Measurements from ENCODE around the gene NF2.
"Not testable (repeated sequence)": the region's sequence is repeated elsewhere in the genome, so short reads cannot be mapped to it uniquely, and the experiment has no call there.

The NF2 gene

DNA sequence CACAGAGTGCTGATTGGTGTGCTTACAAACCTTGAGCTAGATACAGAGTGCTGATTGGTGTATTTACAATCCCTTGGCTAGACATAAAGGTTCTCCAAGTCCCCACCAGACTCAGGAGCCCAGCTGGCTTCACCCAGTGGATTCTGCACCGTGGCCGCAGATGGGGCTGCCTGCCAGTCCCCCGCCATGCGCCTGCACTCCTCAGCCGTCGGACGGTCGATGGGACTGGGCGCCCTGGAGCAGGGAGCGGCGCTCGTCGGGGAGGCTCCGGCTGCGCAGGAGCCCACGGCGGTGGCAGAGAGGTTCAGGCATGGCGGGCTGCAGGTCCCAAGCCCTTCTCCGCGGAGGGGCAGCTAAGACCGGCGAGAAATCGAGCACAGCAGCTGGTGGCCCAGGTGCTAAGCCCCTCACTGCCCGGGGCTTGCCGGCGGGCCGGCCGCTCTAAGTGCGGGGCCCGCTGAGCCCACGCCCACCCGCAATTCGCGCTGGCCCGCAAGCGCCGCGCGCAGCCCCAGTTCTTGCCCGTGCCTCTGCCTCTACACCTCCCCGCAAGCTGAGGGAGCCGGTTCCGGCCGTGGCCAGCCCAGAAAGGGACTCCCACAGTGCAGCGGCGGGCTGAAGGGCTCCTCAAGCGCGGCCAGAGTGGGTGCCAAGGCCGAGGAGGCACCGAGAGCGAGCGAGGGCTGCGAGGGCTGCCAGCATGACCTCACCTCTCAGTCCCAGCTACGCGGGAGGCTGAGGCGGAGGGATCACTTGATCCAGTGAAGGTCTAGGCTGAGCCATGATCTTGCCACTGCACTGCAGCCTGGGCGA is 5.4 kb upstream of the NF2 start:
- not testable (repeated sequence) for DNase-seq

DNA sequence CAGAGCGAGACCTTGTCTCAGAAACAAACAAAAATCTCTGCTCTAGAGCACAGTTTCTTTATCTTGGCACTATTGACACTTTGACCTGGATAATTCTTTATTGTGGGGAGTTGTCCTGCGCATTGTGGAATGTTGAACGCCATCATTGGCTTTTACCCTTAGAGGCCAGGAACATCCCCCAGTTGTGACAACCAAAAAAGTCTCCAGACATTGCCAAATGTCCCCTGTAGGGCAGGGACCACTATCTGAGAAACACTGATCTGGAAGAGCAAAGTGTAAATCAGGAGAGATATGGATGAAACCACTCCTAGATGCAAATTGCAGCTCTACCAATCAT is 4.8 kb upstream of the NF2 start:
- DNase-seq = no peak

DNA sequence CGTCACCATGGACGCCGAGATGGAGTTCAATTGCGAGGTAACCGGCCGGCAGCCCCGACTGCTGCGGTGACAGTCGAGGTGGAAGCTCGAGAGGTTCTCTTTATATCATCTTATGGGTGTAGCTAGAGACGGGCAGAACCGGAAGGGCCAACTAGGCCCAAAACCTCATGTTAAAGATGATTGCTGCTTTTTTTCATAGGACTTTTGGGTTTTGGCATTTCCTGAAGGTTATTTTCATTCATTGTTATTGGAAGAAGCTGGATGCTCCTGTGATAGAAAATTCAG is 585 bp downstream of the NF2 start:
- DNase-seq = peak; percentile 40

DNA sequence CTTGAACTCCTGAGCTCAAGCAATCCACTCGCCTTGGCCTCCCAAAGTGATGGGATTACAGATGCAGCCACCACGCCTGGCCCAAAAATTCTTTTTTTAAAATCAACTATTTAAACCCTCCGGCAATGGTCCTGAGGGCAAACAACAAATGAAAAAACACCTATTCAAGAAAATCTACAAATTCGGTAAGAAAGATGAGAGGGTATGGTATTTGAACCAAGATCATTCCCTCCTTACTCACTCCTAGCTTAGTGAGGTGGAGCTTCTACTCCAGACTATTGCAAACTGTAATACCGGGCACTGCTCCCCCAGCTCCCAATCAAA is 2.1 kb downstream of the NF2 start:
- no peak for DNase-seq

DNA sequence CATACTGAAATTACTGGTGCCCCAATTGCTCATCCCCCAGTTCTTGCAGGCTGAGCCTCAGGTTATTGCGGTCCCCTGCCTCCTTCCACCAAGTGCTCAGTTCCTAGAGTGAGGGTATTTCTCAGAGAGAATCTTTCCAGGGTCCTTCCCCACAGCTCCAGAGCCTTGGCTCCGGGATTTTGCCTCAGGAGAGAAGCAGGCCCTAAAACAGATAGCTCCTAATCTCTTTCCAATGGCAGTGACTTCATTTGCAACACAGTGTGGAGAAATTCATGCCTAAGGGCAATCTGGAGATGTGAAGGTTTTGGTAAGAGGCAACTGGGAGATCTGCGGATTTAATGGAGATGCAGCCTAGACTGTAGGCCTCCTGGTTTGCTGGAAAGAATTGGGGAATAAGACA is 2.9 kb downstream of the NF2 start:
- no peak for DNase-seq

DNA sequence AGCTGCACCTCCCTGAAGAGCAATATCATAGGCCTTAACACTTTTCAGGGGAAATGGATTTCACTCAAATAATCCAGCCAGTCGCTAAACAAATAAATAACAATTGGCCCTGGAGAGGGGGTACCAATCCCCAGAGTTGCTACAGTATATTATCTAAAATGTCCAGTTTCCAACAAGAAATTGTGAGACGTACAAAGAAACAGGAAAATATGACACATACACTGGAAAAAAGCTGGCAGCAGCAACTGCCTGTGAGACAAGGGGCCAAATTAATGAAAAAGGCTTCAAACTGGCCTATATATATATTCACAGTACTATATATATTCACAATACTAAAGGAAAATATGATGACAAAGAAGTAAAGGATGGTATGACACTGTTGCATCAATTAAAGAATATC is 4.0 kb downstream of the NF2 start:
- no peak for DNase-seq

DNA sequence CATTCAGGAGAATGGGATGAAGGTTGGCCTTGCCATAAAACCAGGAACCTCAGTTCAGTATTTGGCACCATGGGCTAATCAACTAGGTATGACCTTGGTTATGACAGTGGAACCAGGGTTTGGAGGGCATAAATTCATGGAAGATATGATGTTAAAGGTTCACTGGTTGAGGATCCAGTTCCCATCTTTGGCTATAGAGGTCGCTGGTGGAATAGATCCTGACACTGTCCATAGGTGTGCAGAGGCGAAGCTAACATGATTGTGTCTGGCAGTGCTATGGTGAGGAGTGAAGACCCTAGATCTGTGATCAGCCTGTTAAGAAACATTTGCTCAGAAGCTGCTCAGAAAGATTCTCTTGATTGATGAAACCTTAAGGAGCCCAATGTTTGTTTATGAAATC is 5.7 kb downstream of the NF2 start:
- no peak for DNase-seq

DNA sequence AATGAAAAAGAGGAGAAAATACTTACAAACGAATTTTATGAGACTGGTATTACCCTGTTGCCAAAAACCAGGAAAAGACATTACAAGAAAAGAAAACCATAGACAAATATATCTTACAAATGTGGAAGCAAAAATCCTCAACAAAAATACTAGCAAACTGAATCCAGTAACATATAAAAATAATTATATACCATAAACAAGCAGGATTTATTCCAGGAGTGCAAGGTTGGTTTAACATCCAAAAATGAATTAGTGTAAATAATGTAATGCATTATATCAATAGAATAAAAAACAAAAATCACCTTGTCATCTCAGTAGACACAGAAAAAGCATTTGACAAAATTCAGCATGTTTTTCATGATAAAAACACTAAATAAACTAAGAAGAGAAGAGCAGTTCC is 7.3 kb downstream of the NF2 start:
- DNase-seq = no peak

DNA sequence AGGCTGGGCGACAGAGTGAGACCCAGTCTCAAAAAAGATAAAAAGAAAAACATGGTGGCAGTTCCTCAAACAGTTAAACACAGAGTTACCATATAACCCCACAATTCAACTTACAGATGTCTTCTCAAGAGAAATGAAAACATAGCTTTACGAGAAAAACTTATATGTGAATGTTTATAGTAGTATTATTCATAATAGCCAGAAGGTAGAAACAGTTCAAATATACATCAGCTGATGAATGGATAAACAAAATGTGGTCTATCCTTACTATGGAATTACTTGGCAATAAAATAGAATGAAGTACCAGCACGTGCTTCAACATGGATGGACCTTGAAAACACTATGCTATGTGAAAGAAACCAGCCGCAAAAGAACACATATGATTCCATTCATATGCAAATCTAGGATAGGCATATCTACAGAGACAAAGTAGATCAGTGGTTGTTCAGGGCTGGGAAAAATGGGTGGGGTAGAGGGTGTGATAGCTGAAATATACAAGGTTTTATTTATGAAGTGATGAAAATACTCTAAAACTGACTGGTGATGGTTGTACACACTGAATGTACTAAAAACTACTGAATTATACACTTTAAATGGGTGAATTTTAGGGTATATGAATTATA is 12.4 kb downstream of the NF2 start:
- DNase-seq = no peak

DNA sequence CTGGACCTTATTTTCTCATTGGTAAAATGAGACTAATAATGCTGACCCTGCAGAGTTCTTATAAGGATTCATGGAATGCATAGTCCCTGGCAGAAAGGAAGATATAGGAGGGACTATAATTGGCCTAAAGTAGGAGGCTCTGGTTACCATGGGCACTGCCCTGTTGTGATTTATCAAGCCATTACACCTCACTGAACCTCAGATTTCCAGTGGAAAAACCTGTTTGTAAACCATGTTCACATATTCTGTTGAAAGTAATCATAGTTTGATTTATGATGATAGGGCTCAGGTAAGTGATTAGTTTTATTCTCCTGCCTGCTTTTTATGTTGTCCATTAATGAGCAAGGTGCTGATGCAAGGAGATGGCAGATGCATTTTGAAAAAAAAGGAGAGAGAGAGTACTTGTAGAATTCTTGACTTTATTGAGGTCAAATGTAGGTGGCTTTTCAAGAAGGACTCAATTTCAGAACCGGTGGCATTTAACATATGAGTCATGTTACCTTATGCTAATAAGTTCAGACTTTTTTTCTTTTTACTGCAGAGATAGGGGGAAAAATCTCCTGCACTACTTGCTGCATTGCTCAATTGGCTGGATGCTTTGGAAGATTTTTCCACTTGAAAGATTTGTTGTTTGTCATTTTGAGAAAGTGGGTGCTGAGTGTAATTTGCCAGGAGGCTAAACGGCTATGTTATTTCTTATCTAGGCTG is 14.6 kb downstream of the NF2 start:
- peak; percentile 33 for DNase-seq

DNA sequence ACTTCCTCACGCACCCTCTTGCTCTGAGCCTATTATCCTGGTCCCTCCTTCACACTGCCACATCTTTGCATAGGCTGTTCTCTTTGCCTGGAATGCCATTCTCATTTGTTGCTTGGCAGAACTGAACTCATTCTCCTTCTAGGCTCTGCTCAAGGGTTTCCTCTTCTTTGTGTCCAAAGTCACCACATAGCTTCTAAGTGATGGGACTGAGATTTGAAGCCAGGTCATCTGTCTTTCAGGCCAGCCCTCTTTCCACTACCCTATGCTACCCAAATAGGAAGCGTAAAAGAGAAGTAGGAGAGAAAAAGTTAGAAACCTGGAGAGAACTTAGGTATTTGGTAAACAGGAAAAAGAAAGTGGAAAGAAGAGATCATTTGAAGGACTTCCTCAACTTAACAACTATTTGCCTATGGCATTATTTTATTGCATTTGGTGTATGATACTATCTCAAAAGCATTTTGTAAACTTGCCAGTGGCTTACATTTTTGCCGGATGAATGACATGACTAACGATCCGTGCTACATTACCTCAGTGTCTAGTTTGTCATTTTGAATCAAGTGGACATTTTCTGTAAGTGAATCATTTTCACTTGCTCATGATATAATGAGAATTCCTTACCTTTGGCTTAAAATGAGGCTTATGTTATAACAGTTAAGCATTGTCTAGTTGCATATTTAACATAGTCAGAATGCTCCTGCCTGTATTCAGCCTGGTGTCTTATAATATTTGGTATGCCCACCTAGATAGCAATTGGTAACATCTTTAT is 18.5 kb downstream of the NF2 start:
- peak; percentile 48 for DNase-seq

DNA sequence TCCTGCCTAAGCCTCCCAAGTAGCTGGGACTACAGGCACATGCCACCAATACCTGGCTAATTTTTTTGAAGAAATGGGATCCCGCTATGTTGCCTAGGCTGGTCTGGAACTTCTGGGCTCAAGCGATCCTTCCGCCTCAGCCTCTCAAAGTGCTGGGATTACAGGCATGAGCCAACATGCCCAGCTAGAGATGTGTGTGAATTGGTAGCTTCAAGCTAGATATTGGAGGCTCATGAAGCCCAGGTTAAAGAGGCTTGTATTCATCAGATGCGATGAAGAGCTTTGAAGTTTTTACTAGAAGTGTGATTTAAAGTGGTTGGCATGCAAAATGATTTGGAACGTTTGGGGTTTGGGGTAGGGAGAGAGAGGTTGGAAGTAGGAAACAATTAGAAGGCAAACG is 19.6 kb downstream of the NF2 start:
- peak; percentile 28 for DNase-seq

DNA sequence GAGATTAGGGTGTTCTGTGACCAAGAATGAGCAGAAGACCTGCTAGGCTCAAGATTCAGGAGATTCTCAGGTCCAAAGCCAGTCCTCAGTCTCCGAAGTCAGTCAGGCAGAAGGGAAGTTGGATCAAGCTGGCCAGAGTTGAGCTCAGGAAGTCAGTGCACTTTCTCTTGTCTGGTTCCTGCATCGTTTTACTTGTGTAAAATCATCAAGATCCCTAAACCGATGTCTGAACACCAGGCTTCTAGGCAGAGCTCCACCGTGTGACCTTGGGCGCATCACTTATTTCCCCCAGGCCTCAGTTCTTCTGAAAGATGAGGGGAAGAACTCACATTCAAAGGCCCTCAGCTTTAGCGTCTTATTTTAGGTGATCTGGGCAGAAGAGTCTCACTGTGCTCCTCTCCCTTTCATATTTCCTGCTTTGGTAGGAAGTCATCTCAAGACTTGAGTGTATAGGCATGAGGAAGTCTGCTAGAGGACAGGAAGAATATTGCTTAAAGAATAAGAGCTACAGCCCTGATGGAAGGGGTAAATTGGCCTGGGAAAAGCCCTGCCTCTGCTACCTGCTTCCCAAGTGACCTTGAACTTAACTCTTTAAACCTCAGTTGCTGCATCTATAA is 20.2 kb downstream of the NF2 start:
- DNase-seq = no peak

DNA sequence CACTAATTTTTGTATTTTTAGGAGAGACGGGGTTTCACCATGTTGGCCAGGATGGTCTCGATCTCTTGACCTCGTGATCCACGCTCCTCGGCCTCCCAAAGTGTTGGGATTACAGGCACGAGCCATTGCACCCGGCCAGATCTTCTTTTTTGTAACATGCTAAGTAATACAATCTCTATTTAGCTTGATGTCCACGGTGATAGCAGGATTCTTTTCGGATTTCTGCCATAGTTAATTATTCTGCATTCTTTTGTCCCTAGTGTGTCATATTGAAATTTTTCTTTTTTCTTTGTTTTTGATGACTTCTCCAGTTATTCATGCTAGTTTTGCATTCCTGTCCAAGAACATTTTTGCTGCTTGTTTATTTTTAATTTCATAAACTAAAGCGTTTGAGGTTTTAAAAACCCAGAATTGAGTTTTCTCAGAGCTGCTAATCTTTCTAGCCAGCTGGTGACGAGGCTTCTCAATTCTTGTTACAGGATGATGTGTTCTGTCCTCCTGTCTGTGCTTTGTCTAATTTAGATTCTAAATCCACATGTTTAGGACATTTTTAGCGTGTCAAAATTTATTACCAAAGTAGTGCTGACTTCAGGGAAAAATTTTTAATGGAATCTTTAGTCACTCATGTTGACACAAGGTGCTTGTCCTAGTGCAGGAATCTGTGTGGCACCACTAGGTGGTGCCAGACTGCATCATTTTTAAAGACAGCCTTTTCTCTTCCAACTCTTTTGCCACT is 21.8 kb downstream of the NF2 start:
- DNase-seq = peak; percentile 64

DNA sequence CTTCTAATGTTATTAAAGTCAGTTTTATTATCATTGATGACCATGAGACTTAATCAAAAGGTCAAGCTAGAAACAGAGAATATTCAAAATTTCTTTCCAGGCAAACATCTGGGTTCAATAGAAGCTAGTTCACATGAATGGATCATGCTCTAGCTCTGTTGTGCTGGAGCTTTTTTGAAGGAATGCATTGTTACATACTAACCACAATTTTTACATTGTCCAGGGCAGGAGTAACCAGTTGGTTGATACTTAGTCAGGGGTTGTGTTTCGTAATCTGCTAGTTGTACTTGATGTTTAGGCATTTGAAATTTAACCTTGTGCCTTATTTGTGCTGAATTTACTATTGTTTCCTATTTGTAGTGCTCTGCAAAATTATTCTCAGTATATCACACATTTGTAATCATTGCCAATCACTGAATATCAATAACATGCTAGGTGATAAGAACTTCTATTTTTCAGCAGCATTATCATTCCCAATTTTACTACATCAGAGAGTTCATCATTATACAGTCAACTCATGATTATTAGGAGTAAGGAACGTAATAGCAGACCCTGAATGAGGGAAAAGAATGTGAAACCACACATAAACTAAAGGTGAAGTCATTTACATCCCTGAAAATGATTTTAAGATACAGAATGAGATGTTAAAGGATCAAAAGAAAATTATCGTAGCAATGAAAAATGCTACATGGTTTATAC is 23.2 kb downstream of the NF2 start:
- no peak for DNase-seq

DNA sequence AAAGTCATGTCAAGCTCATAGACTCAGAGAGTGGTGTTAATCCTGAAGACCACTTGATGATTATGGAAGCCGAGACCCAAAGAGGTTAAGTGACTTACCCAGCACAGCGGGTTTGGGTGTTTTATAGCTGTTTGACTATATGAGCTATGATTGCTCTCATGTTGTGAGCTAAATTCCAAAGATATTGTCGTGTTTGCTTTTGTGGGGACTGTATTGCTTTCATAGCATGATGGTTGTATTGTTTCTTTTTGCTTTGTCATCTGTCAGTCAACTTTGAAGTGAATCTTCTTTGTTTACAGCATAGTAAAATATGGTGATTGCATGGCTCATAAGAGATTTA is 23.7 kb downstream of the NF2 start:
- DNase-seq = no peak

DNA sequence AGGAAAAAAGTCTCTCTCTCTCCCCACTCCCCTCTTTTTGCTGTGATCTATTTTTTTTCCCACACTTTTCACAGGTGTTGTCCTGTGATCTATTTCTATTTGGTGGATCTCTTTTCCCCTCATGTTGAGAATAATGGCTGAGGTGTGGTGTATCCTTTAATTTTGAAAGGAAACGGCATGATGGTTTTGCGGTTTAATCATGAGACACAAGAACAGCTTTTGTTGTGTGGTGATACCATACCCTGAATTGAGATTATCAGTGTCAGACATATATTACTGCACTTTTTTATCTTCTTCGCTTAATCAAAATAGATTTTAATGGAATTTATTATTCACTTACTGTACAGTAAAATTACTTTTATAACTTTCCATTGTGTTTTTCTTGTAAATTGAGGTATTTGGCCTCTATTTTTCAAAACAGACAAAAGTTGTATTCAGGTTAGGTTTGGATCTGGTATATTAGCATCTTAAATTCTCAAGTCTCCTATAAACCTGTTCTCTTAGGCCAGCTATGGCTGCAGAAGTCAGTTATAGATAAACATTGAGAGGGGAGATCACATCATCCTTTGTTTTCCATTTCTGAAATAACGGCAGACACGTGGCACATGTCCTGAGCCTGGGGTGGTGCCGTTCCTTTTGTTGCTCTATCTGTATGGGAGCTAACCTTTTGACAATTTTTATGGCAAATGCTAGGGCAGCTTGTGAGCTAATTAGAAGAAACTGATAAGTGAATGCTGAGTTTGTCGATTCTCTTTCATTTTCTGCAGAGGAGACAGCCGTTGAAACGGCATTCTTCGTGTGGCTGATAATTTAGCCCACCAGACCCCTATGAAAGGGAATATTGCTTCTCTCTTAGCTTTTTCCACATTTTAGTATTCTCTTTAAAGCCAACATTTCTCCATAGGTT is 25.8 kb downstream of the NF2 start:
- DNase-seq = no peak

DNA sequence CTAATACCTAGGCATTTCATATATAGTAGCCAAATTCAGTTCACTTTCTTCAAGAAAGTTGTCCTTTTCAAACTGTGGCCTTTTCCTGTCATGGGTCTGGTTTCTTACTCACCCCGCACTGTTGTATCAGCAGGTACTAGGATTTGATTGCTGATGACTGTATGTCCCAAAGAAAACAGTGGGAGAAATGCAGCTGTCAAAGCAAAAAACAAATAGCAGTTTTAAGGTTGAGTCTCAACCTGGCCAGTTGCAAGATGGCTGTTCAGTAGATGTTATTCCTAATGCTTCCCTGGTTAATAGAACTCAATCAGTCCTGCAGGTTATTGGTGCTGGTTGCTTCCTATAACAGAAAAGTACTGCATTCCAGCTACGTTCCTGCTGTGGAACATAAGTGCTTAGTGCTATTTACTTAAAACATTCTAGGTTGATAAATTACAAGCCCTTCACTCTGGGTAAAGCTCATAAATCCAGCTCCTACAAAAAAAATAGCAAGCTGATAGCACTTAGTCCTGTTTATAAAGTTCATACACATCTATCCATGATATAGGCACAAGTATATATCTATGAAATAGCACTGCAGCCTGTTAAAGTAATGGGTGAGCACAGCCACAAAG is 26.6 kb downstream of the NF2 start:
- no peak for DNase-seq

DNA sequence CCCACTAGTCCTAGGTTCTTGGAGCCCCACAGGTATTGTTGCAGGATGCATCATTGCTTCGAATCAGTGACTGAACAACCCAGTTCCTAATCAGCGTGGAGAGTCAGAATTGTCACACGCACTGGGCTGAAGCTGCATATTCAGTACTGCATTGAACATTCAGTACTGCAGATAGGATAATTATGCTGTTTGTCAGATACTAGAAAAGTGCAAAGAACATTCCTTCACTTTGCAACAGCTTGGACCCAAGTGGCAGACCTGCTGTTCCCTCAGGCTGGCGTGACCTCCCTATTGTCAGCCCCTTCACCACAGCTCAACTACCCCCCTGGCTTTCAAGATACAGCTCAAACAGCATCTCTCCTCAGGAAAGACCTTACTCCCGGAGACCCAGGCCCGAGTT is 27.6 kb downstream of the NF2 start:
- no peak for DNase-seq

DNA sequence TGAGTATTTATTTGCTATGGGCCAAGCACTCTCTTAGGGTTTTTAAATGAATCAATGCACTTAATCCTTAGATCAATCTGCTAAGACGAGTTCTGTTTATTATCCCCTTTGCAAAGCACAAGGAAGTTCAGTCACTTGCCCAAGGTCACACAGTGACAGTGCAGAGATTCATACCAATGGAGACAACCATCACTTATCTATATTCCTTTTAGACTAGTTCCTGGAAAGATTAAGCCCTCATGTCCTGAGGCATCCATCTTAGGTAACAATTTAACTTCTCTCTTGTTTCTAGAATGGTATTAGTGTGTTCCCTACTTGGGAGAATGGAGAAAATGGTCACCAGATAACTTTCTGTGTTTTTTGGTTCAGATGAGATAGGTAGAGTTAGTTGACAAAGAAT is 28.3 kb downstream of the NF2 start:
- DNase-seq = no peak

DNA sequence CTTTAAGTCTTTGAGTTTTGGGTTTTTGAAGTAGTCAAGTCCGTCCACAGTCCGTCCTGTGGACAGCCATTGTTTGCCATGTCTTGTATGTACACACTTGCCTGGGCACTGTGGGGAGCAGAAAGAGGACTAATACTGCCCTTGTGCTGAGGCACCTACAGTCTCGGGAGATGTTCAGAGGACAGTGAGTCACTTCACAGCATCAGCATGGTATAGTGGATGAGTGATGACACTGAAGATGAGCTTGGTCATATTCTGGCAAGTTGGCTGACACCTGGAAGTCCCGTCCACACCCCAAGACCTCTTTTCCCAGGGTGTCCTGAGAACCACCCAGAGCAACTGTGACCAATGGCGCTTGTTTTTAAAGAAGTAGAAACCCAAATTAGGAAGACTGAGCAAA is 29.2 kb downstream of the NF2 start:
- DNase-seq = no peak
